GM12865 (cell line): ENCODE measurements around the gene HSD17B12.
A peak's percentile ranks its signal among the peaks of the same experiment; 100 is the strongest.
"Not testable (repeated sequence)": the region's sequence is repeated elsewhere in the genome, so short reads cannot be mapped to it uniquely, and the experiment has no call there.

Experiments used
- DNase-seq: peaks from one replicate; pipeline ENCODE4 v3.0.0; 2010; ENCODE audit warnings: low read depth
- H3K4me3 ChIP-seq: 2 replicates; pipeline ENCODE4 v1.5.1; 2011; ENCODE audit warnings: mild to moderate bottlenecking, low read depth, low read length, control low read depth
- TF ChIP-seq, protein P1 (sequence below): IDR thresholded peaks from 2 replicates; pipeline ENCODE4 v1.5.1; 2011; ENCODE audit warnings: low read length, control low read depth, low read depth, inconsistent platforms; ENCODE audit not compliant: insufficient read depth; ENCODE audit errors: missing control alignments

The HSD17B12 gene

GRCh38 chr11:43643898-43644620 lies 36.5 kb upstream of the HSD17B12 start:
- H3K4me3 ChIP-seq = peak overlapping the region; percentile 83
- TF ChIP-seq, protein P1, sequence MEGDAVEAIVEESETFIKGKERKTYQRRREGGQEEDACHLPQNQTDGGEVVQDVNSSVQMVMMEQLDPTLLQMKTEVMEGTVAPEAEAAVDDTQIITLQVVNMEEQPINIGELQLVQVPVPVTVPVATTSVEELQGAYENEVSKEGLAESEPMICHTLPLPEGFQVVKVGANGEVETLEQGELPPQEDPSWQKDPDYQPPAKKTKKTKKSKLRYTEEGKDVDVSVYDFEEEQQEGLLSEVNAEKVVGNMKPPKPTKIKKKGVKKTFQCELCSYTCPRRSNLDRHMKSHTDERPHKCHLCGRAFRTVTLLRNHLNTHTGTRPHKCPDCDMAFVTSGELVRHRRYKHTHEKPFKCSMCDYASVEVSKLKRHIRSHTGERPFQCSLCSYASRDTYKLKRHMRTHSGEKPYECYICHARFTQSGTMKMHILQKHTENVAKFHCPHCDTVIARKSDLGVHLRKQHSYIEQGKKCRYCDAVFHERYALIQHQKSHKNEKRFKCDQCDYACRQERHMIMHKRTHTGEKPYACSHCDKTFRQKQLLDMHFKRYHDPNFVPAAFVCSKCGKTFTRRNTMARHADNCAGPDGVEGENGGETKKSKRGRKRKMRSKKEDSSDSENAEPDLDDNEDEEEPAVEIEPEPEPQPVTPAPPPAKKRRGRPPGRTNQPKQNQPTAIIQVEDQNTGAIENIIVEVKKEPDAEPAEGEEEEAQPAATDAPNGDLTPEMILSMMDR = no peak
- peak; percentile 93 for DNase-seq

DNA sequence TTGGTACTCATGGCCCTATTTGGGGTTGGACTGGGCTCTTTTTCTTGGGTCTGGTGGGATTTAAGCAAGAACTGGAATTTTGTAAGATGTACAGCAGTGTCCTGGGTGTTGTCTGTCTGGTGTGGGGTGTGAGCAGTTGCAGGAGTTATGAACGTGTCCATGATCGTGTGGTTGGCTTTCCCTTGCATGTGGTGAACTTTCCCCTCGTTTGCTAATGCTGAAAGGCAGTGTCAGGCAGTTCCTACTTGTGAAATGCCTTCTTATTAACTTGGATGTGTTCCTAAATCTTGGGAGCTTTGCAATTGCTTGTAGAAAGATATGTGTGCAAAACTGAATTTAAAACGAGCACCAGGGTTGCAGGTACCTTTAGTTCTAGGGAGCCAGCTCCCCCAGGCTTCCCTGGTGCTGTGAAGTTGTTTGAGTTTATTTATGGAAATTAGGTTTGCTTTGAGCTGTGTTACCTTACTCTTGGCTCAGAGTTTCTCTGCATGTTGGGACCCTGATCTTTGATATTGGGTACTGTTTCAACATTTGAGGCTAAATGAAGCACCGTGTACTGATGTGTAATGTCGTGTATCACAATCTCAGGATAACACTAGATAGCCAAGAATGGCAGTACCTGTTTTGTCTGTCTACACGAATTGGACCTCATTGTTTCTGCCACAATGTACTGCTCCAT lies 35.8 kb upstream of the HSD17B12 start:
- TF ChIP-seq, protein P1 = no peak
- H3K4me3 ChIP-seq = peak overlapping the region; percentile 83
- DNase-seq = peak; percentile 5

DNA sequence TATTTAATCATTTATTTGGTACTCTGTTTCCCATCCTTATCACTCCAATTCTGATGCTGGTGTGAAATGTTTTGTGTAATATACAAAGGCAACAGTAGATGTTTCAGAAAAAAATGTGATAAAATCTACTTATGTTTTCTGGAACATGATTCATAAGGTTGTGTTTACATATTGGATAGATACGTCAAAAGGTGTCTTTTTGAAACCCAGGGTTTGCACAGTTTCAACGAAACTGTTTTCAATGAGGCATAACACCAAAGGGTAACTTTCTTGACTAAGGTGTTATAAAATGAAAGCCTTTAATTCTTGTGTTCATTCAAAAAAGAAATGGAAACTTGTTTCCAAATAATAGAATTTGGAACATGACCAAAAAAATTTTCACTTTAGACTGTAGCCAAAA lies 33.8 kb upstream of the HSD17B12 start:
- DNase-seq = peak; percentile 2
- TF ChIP-seq, protein P1 = no peak
- no peak overlapping the region for H3K4me3 ChIP-seq

DNA sequence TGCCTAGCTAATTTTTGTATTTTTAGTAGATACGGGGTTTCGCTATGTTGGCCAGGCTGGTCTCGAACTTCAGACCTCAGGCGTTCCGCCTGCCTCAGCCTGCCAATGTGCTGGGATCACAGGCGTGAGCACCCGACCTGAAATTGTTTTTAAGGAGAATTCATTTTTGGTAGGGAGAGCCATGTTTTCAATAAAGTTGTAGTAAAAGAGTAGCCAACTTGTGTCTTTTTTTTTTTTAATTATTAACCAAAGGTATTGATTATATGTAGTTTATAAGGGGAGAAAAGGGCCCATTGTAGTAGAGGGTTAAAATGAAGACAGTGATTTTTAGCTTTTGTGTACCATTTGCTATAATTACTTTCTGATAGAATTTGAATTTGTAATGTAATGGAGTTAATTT lies 31.6 kb upstream of the HSD17B12 start:
- no peak for DNase-seq
- no peak overlapping the region for H3K4me3 ChIP-seq
- TF ChIP-seq, protein P1 = no peak

- TF ChIP-seq, protein P1 = no peak
- DNase-seq = no peak
- H3K4me3 ChIP-seq = no peak overlapping the region
Observed at GRCh38 chr11:43649501-43649900, 31.0 kb upstream of the HSD17B12 start.

- no peak for DNase-seq
- TF ChIP-seq, protein P1 = no peak
- no peak overlapping the region for H3K4me3 ChIP-seq
Observed at GRCh38 chr11:43649921-43650320, 30.6 kb upstream of the HSD17B12 start.

- not testable (repeated sequence) for DNase-seq, H3K4me3 ChIP-seq
Observed at GRCh38 chr11:43663018-43663417, 17.5 kb upstream of the HSD17B12 start.
